ENCODE measurements around the gene CNP. TPM values are rescaled to one million over a fixed set of nuclear protein-coding genes. Genes with fewer than 3 reads are reported as not detected.

CNP gene
- total and polyA plus RNA-seq, 10 of the 15 experiments (the other 5 are each of a cell fraction or from before 2014, with no cell fraction given), result 1.8 to 60.7 (median 31.4) TPM

DNA sequence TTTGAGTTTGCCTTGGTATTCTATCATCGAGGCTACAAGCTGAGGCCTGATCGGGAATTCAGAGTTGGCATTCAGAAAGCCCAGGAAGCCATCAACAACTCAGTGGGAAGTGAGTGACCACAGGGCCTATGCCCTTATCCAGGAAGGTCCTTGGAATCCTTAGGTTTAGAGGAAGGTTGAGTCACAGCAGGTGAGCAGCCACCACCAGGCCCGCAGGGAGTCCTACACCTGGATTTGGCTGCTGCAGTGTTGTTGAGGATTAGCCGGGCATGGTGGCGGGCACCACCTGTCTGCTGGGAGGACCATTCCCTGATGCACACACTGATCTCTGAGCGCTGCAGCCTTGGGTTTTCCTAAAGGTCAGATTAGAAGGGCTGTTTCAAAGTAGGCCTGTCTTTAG, 31.0 kb upstream of the CNP start (continued):
- TF ChIP-seq, protein P1, sequence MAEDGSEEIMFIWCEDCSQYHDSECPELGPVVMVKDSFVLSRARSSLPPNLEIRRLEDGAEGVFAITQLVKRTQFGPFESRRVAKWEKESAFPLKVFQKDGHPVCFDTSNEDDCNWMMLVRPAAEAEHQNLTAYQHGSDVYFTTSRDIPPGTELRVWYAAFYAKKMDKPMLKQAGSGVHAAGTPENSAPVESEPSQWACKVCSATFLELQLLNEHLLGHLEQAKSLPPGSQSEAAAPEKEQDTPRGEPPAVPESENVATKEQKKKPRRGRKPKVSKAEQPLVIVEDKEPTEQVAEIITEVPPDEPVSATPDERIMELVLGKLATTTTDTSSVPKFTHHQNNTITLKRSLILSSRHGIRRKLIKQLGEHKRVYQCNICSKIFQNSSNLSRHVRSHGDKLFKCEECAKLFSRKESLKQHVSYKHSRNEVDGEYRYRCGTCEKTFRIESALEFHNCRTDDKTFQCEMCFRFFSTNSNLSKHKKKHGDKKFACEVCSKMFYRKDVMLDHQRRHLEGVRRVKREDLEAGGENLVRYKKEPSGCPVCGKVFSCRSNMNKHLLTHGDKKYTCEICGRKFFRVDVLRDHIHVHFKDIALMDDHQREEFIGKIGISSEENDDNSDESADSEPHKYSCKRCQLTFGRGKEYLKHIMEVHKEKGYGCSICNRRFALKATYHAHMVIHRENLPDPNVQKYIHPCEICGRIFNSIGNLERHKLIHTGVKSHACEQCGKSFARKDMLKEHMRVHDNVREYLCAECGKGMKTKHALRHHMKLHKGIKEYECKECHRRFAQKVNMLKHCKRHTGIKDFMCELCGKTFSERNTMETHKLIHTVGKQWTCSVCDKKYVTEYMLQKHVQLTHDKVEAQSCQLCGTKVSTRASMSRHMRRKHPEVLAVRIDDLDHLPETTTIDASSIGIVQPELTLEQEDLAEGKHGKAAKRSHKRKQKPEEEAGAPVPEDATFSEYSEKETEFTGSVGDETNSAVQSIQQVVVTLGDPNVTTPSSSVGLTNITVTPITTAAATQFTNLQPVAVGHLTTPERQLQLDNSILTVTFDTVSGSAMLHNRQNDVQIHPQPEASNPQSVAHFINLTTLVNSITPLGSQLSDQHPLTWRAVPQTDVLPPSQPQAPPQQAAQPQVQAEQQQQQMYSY (CRISPR knock-in tag; IDR thresholded peaks at IDR 0.05), result no peak
- TF ChIP-seq ZNF384 (IDR thresholded peaks at IDR 0.05; ENCODE audit: borderline replicate concordance, low read depth, low read length) (no peak), BCL11A (IDR thresholded peaks at IDR 0.05; ENCODE audit: low read depth, low read length) (no peak), BMI1 (IDR thresholded peaks at IDR 0.05; ENCODE audit: borderline replicate concordance) (no peak), CHD1 (IDR thresholded peaks at IDR 0.05; ENCODE audit: low read depth, low read length) (no peak), TCF12 (IDR thresholded peaks at IDR 0.05; ENCODE audit: low read depth, low read length) (no peak), TAF1 (IDR thresholded peaks at IDR 0.05; ENCODE audit: borderline replicate concordance, low read depth, low read length) (no peak)
- TF ChIP-seq, protein P2, sequence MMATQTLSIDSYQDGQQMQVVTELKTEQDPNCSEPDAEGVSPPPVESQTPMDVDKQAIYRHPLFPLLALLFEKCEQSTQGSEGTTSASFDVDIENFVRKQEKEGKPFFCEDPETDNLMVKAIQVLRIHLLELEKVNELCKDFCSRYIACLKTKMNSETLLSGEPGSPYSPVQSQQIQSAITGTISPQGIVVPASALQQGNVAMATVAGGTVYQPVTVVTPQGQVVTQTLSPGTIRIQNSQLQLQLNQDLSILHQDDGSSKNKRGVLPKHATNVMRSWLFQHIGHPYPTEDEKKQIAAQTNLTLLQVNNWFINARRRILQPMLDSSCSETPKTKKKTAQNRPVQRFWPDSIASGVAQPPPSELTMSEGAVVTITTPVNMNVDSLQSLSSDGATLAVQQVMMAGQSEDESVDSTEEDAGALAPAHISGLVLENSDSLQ (IDR thresholded peaks at IDR 0.05), result no peak
- TF ChIP-seq, protein P3, sequence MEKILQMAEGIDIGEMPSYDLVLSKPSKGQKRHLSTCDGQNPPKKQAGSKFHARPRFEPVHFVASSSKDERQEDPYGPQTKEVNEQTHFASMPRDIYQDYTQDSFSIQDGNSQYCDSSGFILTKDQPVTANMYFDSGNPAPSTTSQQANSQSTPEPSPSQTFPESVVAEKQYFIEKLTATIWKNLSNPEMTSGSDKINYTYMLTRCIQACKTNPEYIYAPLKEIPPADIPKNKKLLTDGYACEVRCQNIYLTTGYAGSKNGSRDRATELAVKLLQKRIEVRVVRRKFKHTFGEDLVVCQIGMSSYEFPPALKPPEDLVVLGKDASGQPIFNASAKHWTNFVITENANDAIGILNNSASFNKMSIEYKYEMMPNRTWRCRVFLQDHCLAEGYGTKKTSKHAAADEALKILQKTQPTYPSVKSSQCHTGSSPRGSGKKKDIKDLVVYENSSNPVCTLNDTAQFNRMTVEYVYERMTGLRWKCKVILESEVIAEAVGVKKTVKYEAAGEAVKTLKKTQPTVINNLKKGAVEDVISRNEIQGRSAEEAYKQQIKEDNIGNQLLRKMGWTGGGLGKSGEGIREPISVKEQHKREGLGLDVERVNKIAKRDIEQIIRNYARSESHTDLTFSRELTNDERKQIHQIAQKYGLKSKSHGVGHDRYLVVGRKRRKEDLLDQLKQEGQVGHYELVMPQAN (conservative IDR thresholded peaks at IDR 0.05), result no peak
